HG02623 (cell line): ENCODE data around the gene LETM1.
"Not testable (repeated sequence)": the region's sequence is repeated elsewhere in the genome, so short reads cannot be mapped to it uniquely, and the experiment has no call there.

Source experiments
- ATAC-seq: cut with Tn5 transposase; IDR thresholded peaks from one replicate; pipeline ENCODE4 v1.9.1; 2021; ENCODE audit warnings: moderate library complexity; ENCODE audit not compliant: unreplicated experiment

Gene LETM1

GRCh38 chr4:1852904-1853623, 2.9 kb downstream of the LETM1 start:
- no peak for ATAC-seq

GRCh38 chr4:1851575-1852410, 4.2 kb downstream of the LETM1 start:
- no peak for ATAC-seq

- no peak for ATAC-seq
These were observed 4.8 kb downstream of the LETM1 start for GRCh38 chr4:1851160-1851559.

- no peak for ATAC-seq
These were observed 5.7 kb downstream of the LETM1 start for GRCh38 chr4:1850276-1850675.

- no peak for ATAC-seq
These were observed 9.4 kb downstream of the LETM1 start for GRCh38 chr4:1846580-1846979.

GRCh38 chr4:1844618-1845017, 11.3 kb downstream of the LETM1 start:
- not testable (repeated sequence) for ATAC-seq

GRCh38 chr4:1843852-1844251, 12.1 kb downstream of the LETM1 start:
- no peak for ATAC-seq

- ATAC-seq, result no peak
These were observed 12.9 kb downstream of the LETM1 start for GRCh38 chr4:1842993-1843448.

- no peak for ATAC-seq
These were observed 13.5 kb downstream of the LETM1 start for GRCh38 chr4:1842339-1842895.

- no peak for ATAC-seq
These were observed 14.1 kb downstream of the LETM1 start for GRCh38 chr4:1841887-1842210.

GRCh38 chr4:1841201-1841886, 14.6 kb downstream of the LETM1 start:
- ATAC-seq, result no peak

GRCh38 chr4:1839282-1839681, 16.7 kb downstream of the LETM1 start:
- ATAC-seq, result no peak

- ATAC-seq, result no peak
These were observed 18.9 kb downstream of the LETM1 start for GRCh38 chr4:1837069-1837468.

GRCh38 chr4:1836650-1837049, 19.3 kb downstream of the LETM1 start:
- no peak for ATAC-seq

- not testable (repeated sequence) for ATAC-seq
These were observed 20.1 kb downstream of the LETM1 start for GRCh38 chr4:1835836-1836235.

GRCh38 chr4:1834047-1834775, 21.7 kb downstream of the LETM1 start:
- ATAC-seq, result peak; percentile 64

- no peak for ATAC-seq
These were observed 22.5 kb downstream of the LETM1 start for GRCh38 chr4:1833307-1834046.

GRCh38 chr4:1832690-1833089, 23.3 kb downstream of the LETM1 start:
- ATAC-seq, result no peak

GRCh38 chr4:1831331-1831730, 24.6 kb downstream of the LETM1 start:
- no peak for ATAC-seq

- ATAC-seq, result no peak
These were observed 25.2 kb downstream of the LETM1 start for GRCh38 chr4:1830642-1831228.
